SU-DHL-6 (cell line): ENCODE measurements around the gene ST6GALNAC3.

Experiments used
- H2AFZ ChIP-seq: fragments of 200-600 bp; sonication (generic); 2 replicates; pipeline ENCODE4 v1.6.1; 2014; ENCODE audit warnings: low read depth, mild to moderate bottlenecking, moderate library complexity, mixed read lengths, antibody characterized with exemption, low read length; ENCODE audit not compliant: severe bottlenecking
- H3F3A ChIP-seq: fragments of 200-600 bp; shearing (Covaris generic); 2 replicates; pipeline ENCODE4 v1.6.0; 2016; ENCODE audit warnings: antibody characterized with exemption, mild to moderate bottlenecking; ENCODE audit not compliant: insufficient read depth
- H3K27ac ChIP-seq: fragments of 200-600 bp; sonication (generic); 2 replicates; pipeline ENCODE4 v1.5.1; 2016; ENCODE audit warnings: low read depth, mild to moderate bottlenecking, low read length, moderate library complexity, mixed read lengths
- H3K27me3 ChIP-seq: fragments of 200-600 bp; sonication (generic), shearing (Covaris generic); 2 replicates; pipeline ENCODE4 v1.6.0; 2014; ENCODE audit warnings: mild to moderate bottlenecking, low read length
- H3K36me3 ChIP-seq: fragments of 200-600 bp; sonication (generic); 2 replicates; pipeline ENCODE4 v1.6.1; 2014; ENCODE audit warnings: mild to moderate bottlenecking, low read length, mixed read lengths
- H3K4me2 ChIP-seq: fragments of 300-600, 200-600 bp; shearing (Covaris generic), sonication (generic); 2 replicates; pipeline ENCODE4 v1.6.0; 2014; ENCODE audit warnings: low read length, low read depth, mild to moderate bottlenecking; ENCODE audit not compliant: poor library complexity, severe bottlenecking
- H3K4me3 ChIP-seq: fragments of 200-600 bp; sonication (generic); 2 replicates; pipeline ENCODE4 v1.5.1; 2014; ENCODE audit warnings: antibody characterized with exemption, low read length, mild to moderate bottlenecking, mixed read lengths; ENCODE audit not compliant: insufficient read depth, poor library complexity, severe bottlenecking
- H3K79me2 ChIP-seq: fragments of 200-600 bp; sonication (generic); 2 replicates; pipeline ENCODE4 v1.6.1; 2014; ENCODE audit warnings: mild to moderate bottlenecking, low read length, moderate library complexity; ENCODE audit not compliant: insufficient read depth
- H3K9ac ChIP-seq: fragments of 200-600 bp; sonication (generic); 2 replicates; pipeline ENCODE4 v1.7.0; 2014; ENCODE audit warnings: mild to moderate bottlenecking, low read length
- H3K9me2 ChIP-seq: fragments of 200-600 bp; sonication (generic); replicated peaks from 2 replicates; pipeline ENCODE4 v1.6.1; 2014; ENCODE audit warnings: low read length; ENCODE audit not compliant: insufficient read depth
- H3K9me3 ChIP-seq: fragments of 200-600 bp; sonication (generic); 2 replicates; pipeline ENCODE4 v1.6.1; 2014; ENCODE audit warnings: low read length, mixed read lengths; ENCODE audit not compliant: insufficient read depth
- H4K20me1 ChIP-seq: fragments of 200-600 bp; sonication (generic); 2 replicates; pipeline ENCODE4 v1.6.1; 2014; ENCODE audit warnings: low read depth, mild to moderate bottlenecking, antibody characterized with exemption, low read length, moderate library complexity, mixed read lengths
- EZH2phosphoT487 ChIP-seq: fragments of 200-600 bp; sonication (generic), shearing (Covaris generic); conservative IDR thresholded peaks from 2 replicates; pipeline ENCODE4 v1.6.1; 2018; ENCODE audit warnings: mild to moderate bottlenecking, antibody characterized with exemption, low read length, moderate library complexity, mixed read lengths
- TF ChIP-seq, protein P1 (sequence below): fragments of 200-600 bp; sonication (generic); IDR thresholded peaks from one replicate; pipeline ENCODE4 v1.5.1; 2017; ENCODE audit warnings: antibody characterized with exemption, mild to moderate bottlenecking, low read length, moderate library complexity; ENCODE audit not compliant: insufficient read depth, poor library complexity, severe bottlenecking

The ST6GALNAC3 gene

DNA sequence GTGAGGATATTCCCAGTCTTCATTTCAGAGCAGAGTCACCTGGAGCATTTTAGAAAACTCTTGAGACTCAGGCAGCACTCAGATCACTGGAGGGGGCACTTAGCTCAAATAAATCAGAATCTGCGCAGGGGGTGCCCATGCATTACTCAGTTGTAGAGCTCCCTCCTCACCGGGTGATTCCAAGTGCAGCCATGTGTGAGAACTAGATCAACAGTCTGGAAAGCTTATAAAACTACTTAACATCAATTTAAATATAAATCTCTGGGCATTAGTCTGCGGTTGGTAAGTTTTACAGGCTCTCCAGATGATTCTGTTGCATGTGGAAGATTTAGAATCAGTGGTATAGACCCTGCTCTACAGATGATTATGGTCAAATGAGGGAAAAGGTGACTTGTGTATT, 128.6 kb downstream of the ST6GALNAC3 start:
- Histone ChIP-seq H3K4me3 (no peak overlapping the region), H3K9me3 (no peaks in the 10 kb centered on the region), H3K36me3 (no peaks in the 10 kb centered on the region), H3K79me2 (no peaks in the 10 kb centered on the region), H4K20me1 (no peaks in the 10 kb centered on the region), H3K9ac (no peak overlapping the region), H3F3A (no peaks in the 10 kb centered on the region), H3K9me2 (no peaks in the 10 kb centered on the region), H3K27ac (no peak overlapping the region), H2AFZ (no peak overlapping the region), H3K27me3 (no peaks in the 10 kb centered on the region), H3K4me2 (no peak overlapping the region)
- no peak for TF ChIP-seq EZH2phosphoT487
- TF ChIP-seq, protein P1, sequence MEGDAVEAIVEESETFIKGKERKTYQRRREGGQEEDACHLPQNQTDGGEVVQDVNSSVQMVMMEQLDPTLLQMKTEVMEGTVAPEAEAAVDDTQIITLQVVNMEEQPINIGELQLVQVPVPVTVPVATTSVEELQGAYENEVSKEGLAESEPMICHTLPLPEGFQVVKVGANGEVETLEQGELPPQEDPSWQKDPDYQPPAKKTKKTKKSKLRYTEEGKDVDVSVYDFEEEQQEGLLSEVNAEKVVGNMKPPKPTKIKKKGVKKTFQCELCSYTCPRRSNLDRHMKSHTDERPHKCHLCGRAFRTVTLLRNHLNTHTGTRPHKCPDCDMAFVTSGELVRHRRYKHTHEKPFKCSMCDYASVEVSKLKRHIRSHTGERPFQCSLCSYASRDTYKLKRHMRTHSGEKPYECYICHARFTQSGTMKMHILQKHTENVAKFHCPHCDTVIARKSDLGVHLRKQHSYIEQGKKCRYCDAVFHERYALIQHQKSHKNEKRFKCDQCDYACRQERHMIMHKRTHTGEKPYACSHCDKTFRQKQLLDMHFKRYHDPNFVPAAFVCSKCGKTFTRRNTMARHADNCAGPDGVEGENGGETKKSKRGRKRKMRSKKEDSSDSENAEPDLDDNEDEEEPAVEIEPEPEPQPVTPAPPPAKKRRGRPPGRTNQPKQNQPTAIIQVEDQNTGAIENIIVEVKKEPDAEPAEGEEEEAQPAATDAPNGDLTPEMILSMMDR, result no peak

DNA sequence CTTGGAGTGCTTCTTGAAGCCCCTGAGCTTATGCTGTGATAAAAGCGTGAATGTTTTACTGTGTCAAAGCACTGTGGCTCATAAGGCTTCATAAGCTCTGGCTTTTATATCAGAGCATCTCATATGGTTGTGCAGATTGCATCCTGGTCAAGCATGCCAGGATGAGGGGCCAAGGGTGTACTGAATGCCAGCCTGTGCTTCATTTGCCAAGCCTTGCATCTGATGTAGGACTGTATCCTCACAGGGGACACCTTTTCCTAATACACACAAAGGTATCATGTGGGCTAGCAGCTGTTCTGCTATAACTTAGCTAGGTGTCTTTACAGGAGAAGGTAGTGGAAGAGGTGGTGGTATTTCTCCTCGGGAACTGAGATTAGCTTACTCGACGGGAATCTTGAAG, 134.7 kb downstream of the ST6GALNAC3 start:
- Histone ChIP-seq H3K27ac (no peak overlapping the region), H3K9me2 (no peaks in the 10 kb centered on the region), H3K9me3 (no peaks in the 10 kb centered on the region), H2AFZ (no peak overlapping the region), H3K9ac (no peak overlapping the region), H3K36me3 (no peaks in the 10 kb centered on the region), H4K20me1 (no peaks in the 10 kb centered on the region), H3K27me3 (no peaks in the 10 kb centered on the region), H3K79me2 (no peaks in the 10 kb centered on the region), H3K4me2 (no peak overlapping the region), H3F3A (no peaks in the 10 kb centered on the region), H3K4me3 (no peak overlapping the region)
- TF ChIP-seq EZH2phosphoT487, result no peak
- TF ChIP-seq, protein P1, result no peak

DNA sequence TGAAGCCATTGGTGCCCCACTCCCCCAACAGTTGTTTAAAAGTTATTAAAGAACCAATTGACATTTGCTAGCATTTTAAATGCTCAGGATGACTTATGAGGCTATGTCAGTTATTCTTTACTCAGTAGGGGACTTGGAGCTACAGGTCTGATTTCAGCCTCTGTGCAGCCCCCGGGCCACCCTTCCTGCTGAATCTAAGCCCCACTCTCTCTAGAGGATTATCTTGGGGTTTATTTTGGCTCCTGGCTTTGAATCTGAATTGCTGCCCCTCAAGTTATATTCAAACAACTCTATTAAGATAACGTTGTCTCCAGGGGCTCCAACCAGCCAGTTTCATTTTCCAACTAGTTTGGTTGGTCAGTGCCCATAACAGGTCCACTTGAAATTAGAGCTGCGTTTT, 135.1 kb downstream of the ST6GALNAC3 start:
- no peaks in the 10 kb centered on the region for H3K9me2 ChIP-seq
- H3K9me3 ChIP-seq, result no peaks in the 10 kb centered on the region
- no peaks in the 10 kb centered on the region for H3F3A ChIP-seq
- no peaks in the 10 kb centered on the region for H3K27me3 ChIP-seq
- no peaks in the 10 kb centered on the region for H3K79me2 ChIP-seq
- no peak overlapping the region for H2AFZ ChIP-seq
- H3K9ac ChIP-seq, result no peak overlapping the region
- H4K20me1 ChIP-seq, result no peaks in the 10 kb centered on the region
- H3K4me3 ChIP-seq, result no peak overlapping the region
- TF ChIP-seq EZH2phosphoT487, result no peak
- TF ChIP-seq, protein P1, result no peak
- H3K36me3 ChIP-seq, result no peaks in the 10 kb centered on the region
- H3K4me2 ChIP-seq, result no peak overlapping the region
- no peak overlapping the region for H3K27ac ChIP-seq
